ENCODE measurements around the gene SUGCT.

The SUGCT gene

GRCh38 chr7:40538281-40538680, 403.5 kb downstream of the SUGCT start:
- DNase-seq, result no peak

DNA sequence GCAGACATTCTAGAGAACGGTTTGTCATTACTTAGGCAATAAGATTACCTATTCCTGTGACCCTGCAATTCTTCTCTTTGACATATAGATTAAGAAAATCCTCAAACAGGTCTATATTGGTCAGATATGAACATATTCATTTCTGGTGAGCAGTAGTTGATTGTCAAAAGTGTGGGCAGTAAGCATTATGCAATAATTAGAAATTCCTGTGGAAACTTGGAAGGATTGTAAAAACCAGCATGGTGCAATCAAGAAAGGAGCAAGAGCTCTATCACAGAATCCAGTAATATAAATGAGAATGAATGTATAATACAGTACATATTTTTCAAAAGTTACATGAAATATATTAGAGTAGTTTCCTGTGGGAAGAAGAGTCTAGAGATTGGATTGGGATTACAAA, 406.5 kb downstream of the SUGCT start:
- no peak for DNase-seq

DNA sequence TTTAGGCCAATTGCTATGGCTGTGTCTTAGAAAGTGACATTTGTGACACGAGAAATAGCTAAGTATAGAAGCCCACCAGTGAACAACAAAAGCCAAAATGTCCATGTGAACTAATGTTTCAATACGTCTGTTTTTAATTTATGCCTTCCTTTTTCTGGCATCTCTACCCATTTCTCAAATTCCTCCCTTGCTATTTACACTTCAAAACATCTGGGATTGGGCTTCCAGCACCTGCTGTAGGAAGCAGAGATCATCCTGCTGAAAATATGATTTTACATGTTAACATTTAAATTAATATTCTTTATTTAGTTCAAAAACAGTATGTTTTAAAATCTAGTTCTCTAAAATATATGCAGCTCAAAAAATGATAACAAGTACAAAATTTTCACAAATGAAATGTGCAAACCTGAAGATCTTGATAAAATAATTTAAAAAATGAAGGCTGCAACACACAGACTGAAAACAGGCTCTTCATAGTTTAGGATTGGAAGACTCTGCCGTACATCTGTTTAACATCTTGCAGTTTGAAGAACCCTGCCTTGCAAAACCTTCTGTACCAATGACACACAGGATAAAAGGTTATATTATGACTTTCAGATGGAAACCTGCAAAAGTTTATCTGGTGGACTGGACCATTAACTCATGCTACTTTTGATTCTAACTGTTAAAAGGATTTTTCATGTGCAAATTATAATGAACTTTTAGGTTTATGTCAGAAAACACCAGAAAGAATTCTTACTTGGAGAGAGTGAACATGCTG, 408.4 kb downstream of the SUGCT start:
- DNase-seq, result no peak

DNA sequence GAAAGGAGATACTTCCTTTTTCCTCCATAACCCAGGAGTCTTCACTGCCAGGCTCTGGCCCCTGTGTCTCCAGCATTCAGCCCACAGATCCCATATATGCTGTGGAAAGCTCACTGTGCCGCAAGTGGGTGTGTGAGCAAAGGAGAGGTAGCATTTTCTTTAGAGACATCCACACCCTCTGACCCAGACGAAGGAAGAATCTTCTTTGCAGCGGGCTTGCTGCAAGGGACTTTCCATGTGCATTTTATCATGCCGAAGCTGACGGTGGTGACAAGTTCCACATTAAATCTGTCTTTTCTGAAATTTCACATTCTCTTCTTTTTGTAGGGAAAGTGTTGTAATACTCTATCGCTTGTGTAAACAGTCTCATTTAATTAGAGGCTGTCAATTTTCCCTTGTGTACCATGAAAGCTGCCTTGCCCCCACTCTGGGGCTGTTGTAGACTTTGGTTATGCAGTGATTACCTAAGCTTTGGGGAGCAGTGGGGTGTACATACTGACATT, 409.5 kb downstream of the SUGCT start:
- DNase-seq, result no peak

- no peak for DNase-seq
Measured at GRCh38 chr7:40544871-40545303, 410.1 kb downstream of the SUGCT start.

GRCh38 chr7:40545739-40546138, 410.9 kb downstream of the SUGCT start:
- DNase-seq, result no peak

DNA sequence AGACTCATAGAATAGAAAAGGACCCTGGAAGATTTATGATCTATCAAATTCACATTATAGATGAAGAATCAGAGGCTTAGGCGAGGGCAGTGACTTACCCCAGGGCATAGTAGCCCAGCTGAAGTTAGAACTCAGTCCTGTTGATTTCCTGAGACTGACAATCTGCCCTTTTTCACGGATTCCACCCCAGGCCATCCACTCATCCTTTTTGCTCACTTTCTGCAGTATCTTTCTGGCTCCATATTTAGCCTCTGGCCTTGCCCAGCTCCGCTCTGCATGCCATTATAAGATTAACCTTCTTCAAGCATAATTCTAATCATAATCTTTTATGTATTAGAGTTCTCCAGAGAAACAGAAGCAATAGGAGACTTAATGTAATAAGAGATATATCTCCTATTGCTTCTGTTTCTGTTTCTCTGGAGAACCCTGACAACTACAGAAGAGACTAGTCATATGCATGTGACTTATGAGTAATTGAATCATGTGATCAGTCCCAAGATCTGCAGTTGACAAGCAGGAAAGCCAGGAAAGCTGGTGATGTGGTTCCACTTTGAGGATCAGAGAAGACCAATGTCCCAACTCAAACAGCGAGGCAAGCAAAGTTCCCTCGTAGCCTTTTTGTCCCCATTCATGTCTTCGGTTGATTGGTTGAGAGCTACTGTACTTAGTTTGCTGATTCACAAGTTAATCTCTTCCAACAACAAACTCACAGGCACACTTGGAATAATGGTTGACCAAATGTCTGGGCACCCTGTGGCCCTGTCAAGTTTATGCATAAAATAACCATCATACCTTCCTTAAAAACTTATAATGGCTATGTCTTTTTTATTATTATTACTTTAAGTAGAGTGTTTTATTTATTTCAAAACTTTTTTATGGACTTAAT, 412.1 kb downstream of the SUGCT start:
- DNase-seq, result no peak

DNA sequence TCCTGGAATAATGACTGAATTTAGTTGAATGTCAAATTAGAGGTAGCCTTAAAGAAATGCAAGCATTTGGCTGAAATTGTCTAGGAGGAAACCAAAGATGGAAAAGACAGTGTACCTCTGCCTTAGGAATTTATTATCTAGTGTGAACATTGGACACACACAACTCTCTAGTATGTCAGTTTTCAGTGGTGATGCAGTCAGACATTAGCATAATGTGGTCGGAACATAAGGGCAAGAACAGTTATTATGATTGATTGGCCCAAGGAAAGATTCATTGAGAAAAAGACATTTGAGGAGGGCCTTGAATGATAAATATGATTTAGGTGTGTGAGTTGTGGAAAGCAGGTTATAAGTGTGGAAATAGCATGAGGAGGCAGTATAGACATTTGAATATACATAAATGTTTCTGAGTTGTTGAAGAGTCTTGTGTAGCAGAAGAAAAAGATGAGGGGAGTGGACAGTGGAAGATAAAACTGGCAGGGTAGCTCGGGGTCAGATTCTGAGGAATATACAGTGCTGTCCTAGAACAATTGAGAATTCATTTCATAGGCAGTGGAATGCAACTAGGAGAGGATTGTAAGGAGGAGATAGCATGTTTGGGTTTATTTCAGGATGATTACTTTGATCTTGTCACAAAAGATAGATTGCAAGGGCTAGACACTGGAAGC, 414.7 kb downstream of the SUGCT start:
- no peak for DNase-seq

DNA sequence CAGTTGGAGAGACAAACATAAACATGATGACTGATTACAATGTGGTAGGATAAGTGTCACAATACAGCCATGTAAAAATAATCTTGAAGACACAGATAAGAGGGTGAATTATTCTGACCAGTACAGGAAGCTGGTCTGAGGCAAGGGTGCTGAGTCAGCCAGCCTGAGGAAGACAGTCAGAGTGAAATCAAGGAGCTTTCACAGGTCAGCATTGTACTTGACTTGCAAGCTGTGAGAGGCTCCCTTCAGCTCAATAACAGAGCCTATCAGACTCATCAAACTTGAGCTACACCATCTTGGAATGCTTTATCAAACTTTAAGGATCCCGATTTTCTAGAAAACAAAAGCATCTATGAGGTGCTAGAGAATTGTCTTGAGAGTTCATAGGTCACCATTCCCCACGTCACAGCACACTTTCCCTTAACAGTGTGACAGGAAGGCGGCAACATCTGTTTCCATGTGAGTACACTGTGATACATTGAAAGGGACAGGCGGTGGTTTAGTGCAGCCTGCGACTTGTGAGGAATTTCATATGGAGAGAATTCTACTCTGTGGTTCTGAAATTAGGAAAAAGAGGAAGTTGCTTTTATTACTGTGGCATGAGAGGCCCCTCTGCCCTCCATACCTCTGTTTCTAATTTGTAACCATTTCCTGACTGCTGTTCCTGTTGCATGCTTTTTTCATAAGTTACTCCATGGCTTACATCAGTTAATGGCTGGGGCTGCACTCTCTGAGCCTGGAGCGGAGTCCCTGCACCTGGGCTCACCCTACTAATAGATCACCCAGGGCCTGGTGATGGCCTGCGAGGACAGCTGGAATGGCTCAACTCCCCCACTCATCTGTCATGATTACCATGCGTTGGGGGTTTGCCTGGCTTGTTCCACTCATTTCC, 417.1 kb downstream of the SUGCT start:
- DNase-seq, result no peak

- DNase-seq, result no peak
Measured at GRCh38 chr7:40560672-40561071, 425.9 kb downstream of the SUGCT start.

DNA sequence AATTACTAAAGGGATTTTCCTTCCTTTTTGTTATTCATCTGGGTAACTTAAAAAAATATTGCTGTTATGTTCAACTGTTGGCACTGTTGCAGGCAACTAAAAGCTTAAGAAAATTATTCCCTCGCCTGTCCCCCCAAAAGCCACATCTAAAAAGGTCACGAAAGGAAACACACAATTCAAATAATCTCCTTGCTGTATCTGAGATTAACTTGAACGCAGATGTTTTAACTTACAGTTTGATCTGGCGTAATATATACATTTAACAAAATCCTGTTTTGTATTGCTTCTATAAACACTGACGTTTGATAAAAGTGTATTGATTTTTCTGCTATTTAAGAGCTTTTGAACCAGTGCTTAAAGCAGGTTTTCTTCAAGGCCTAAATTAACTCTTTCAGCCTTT, 432.1 kb downstream of the SUGCT start:
- no peak for DNase-seq

DNA sequence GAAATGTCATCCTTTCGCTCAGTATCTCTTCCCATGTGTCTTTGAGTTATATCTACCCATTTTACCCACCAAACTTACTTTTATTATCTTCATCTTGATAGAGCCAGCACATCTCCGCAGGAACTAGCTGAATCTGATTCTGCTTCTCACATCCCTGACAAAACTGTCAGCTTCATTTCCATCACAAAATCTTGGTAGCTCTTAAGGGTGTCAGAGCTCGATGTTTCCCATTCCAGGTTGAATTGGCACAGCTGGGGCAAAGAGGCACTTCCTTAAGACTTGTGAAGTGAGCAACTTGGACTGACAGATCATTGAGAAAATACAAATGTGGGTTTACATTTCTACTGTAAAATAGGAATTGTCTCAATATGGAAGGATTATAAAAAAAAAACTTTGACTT, 434.5 kb downstream of the SUGCT start:
- DNase-seq, result no peak

GRCh38 chr7:40570223-40570622, 435.4 kb downstream of the SUGCT start:
- no peak for DNase-seq

DNA sequence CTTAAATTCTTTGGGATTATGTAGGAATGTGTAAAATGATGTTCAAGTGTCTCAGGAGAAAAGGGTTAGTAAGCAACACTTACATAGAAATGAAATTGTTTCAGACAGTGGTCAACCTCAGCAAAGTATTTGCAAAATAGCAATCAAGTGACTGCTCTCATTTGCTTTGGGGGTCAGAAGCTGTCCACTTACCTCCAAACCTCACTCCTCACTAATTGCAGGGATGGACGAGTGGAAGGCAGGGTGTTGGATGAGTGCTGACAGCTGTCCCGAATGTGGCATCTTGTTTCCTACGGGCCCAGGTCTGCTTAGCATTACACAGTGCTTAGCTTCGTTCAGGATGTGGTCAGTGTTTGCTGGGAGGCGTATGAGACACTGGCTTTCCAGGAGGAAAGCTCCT, 437.0 kb downstream of the SUGCT start:
- DNase-seq, result no peak

GRCh38 chr7:40572810-40573465, 438.1 kb downstream of the SUGCT start:
- DNase-seq, result no peak

GRCh38 chr7:40579401-40579800, 444.6 kb downstream of the SUGCT start:
- DNase-seq, result no peak

DNA sequence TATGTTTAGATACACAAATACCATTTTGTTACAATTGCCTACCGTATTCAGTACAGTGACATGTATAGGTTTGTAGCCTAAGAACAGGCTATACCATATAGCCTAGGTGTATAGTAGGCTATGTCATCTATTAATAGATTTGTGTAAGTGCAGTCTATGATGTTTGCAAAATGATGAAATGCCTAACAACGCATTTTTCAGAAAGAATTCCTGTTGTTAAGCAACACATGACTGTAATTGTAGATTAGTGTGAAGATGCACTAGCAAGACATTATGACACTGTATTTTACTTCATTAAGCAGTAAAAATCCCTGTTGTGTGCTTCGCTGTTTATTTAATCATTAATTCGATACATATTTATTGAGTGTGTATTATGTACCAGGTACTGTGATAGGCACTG, 446.0 kb downstream of the SUGCT start:
- no peak for DNase-seq

DNA sequence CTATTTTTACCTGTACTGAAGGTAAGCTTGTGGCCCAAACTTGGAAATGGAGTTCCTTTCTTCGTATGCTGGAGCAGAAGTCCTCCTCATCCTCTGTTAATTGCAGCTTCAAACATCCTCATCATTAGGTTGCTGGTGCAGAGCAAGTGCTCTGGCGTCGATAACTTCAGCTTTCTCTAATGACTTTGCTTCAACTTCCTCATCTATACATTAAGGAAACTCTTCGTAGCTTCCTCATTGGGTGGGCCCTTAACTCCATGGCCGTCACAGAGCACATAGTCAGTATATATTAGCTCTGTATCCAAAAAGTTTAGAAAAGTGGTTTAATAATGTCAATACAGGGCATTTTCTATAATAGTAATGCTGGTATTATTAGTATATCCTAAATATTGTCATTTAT, 447.7 kb downstream of the SUGCT start:
- DNase-seq, result no peak

GRCh38 chr7:40583667-40584444, 449.1 kb downstream of the SUGCT start:
- DNase-seq, result no peak

- no peak for DNase-seq
Measured at GRCh38 chr7:40584667-40585433, 450.0 kb downstream of the SUGCT start.

Measured in CD4-positive, alpha-beta T cell treated with Interleukin-4 for 4 hours (primary cell).